K562 (cell line): ENCODE results near the gene COL6A2.

ENCODE experiments used
- PHF8 ChIP-seq: fragments of 200-600 bp; sonication (generic); IDR thresholded peaks from 2 replicates; pipeline ENCODE4 v1.6.1; 2012; ENCODE audit warnings: mixed run types, mild to moderate bottlenecking, inconsistent platforms, low read length, moderate library complexity, borderline replicate concordance
- TBL1XR1 ChIP-seq, 2 experiments: IDR thresholded peaks; 2 replicates each; pipeline ENCODE4 v1.6.1; 2012; ENCODE audit warnings: improper control_type of control experiment in 2 of 2, low read length in 2 of 2, mild to moderate bottlenecking in 1 of 2
- ZC3H11A ChIP-seq: IDR thresholded peaks from 2 replicates; pipeline ENCODE4 v1.6.1; 2012; ENCODE audit warnings: low read depth, low read length, improper control_type of control experiment
- TF ChIP-seq, protein P1 (sequence below), 3 experiments: IDR thresholded peaks in 2 of 3; conservative IDR thresholded peaks in 1 of 3; 2 replicates each; pipeline ENCODE4 v1.5.1; 2011 to 2012; ENCODE audit warnings: low read length in 3 of 3, mild to moderate bottlenecking in 3 of 3, control low read depth in 2 of 3, improper control_type of control experiment in 1 of 3, inconsistent platforms in 1 of 3, low read depth in 1 of 3, mixed read lengths in 1 of 3, moderate library complexity in 1 of 3; ENCODE audit not compliant: insufficient read depth in 2 of 3
- TF ChIP-seq, protein P2 (sequence below), 2 experiments: fragments of 450-650 bp; formaldehyde crosslinking in 1 of 2; IDR thresholded peaks; 2 replicates each; pipeline versions ENCODE4 v1.4.0 to v1.6.1; 2014 to 2020; ENCODE audit warnings: mild to moderate bottlenecking in 2 of 2, borderline replicate concordance in 1 of 2, low read depth in 1 of 2

GRCh38 chr21:46172863-46173528 is 75.1 kb downstream of the COL6A2 start:
- TF ChIP-seq ZC3H11A (no peak), TBL1XR1 (IDR thresholded peaks at IDR 0.05; ENCODE audit: low read length in 2 of 2) (no peak), PHF8 (no peak)
- TF ChIP-seq, protein P1, sequence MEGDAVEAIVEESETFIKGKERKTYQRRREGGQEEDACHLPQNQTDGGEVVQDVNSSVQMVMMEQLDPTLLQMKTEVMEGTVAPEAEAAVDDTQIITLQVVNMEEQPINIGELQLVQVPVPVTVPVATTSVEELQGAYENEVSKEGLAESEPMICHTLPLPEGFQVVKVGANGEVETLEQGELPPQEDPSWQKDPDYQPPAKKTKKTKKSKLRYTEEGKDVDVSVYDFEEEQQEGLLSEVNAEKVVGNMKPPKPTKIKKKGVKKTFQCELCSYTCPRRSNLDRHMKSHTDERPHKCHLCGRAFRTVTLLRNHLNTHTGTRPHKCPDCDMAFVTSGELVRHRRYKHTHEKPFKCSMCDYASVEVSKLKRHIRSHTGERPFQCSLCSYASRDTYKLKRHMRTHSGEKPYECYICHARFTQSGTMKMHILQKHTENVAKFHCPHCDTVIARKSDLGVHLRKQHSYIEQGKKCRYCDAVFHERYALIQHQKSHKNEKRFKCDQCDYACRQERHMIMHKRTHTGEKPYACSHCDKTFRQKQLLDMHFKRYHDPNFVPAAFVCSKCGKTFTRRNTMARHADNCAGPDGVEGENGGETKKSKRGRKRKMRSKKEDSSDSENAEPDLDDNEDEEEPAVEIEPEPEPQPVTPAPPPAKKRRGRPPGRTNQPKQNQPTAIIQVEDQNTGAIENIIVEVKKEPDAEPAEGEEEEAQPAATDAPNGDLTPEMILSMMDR (IDR thresholded peaks at IDR 0.05 in 2 of 3, conservative IDR thresholded peaks at IDR 0.05 in 1 of 3; ENCODE audit: insufficient read depth in 2 of 3, low read depth in 1 of 3, low read length in 3 of 3): no peak
- TF ChIP-seq, protein P2, sequence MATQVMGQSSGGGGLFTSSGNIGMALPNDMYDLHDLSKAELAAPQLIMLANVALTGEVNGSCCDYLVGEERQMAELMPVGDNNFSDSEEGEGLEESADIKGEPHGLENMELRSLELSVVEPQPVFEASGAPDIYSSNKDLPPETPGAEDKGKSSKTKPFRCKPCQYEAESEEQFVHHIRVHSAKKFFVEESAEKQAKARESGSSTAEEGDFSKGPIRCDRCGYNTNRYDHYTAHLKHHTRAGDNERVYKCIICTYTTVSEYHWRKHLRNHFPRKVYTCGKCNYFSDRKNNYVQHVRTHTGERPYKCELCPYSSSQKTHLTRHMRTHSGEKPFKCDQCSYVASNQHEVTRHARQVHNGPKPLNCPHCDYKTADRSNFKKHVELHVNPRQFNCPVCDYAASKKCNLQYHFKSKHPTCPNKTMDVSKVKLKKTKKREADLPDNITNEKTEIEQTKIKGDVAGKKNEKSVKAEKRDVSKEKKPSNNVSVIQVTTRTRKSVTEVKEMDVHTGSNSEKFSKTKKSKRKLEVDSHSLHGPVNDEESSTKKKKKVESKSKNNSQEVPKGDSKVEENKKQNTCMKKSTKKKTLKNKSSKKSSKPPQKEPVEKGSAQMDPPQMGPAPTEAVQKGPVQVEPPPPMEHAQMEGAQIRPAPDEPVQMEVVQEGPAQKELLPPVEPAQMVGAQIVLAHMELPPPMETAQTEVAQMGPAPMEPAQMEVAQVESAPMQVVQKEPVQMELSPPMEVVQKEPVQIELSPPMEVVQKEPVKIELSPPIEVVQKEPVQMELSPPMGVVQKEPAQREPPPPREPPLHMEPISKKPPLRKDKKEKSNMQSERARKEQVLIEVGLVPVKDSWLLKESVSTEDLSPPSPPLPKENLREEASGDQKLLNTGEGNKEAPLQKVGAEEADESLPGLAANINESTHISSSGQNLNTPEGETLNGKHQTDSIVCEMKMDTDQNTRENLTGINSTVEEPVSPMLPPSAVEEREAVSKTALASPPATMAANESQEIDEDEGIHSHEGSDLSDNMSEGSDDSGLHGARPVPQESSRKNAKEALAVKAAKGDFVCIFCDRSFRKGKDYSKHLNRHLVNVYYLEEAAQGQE (IDR thresholded peaks at IDR 0.05; ENCODE audit: borderline replicate concordance): no peak
- TF ChIP-seq, protein P2 (CRISPR knock-in tag; IDR thresholded peaks at IDR 0.05; ENCODE audit: low read depth): no peak
